Renal cortex interstitium (tissue), 11 donors: Measurements from ENCODE around the gene TBX19. TPM values are rescaled to one million over a fixed set of nuclear protein-coding genes. Genes with fewer than 3 reads are reported as not detected.
"Not testable (repeated sequence)": the region's sequence is repeated elsewhere in the genome, so short reads cannot be mapped to it uniquely, and the experiment has no call there.

Experiments used
- DNase-seq, 11 donors: peaks; one replicate each; pipeline ENCODE4 v3.0.0-alpha.2; 2013; ENCODE audit warnings: low read depth in 9 of 11, low spot score in 4 of 11; ENCODE audit errors: extremely low read depth in 1 of 11
- polyA plus RNA-seq, 3 donors: library from polyadenylated mRNA; unstranded; fragments of 120-200 nt; gene quantifications; one replicate each; pipeline ENCODE4 v1.2.1, GENCODE V29; 2013; ENCODE audit not compliant: insufficient read length in 3 of 3

The TBX19 gene
- polyA plus RNA-seq, 3 donors, result 1.7 to 3.8 (median 2.1) TPM

- peak; percentile 53 to 83 (median 69) for DNase-seq
Measured at GRCh38 chr1:168342572-168343280, 62.0 kb downstream of the TBX19 start.

GRCh38 chr1:168343566-168343965 lies 62.9 kb downstream of the TBX19 start:
- DNase-seq, result no peak

- no peak for DNase-seq
Measured at GRCh38 chr1:168344517-168344916, 63.8 kb downstream of the TBX19 start.

- no peak for DNase-seq
Measured at GRCh38 chr1:168345939-168346338, 65.3 kb downstream of the TBX19 start.

GRCh38 chr1:168347630-168348029 lies 67.0 kb downstream of the TBX19 start:
- DNase-seq, result no peak

- DNase-seq, result peak in 1 of 11 donors; percentile 13
Measured at GRCh38 chr1:168348146-168348709, 67.6 kb downstream of the TBX19 start.

- DNase-seq, result not testable (repeated sequence)
Measured at GRCh38 chr1:168354335-168355269, 73.9 kb downstream of the TBX19 start.

- DNase-seq, result no peak
Measured at GRCh38 chr1:168360151-168361021, 79.7 kb downstream of the TBX19 start.

- no peak for DNase-seq
Measured at GRCh38 chr1:168361252-168361651, 80.6 kb downstream of the TBX19 start.

GRCh38 chr1:168362991-168363390 lies 82.3 kb downstream of the TBX19 start:
- no peak for DNase-seq

Other genes with a start within 250 kb of the TBX19 start
- 10 to 100 TPM; 16.7 to 23.9 (median 20.0) TPM for gene GPR161, start 143.9 kb upstream of the TBX19 start, polyA plus RNA-seq
- gene TIPRL, start 101.9 kb upstream of the TBX19 start, polyA plus RNA-seq, result 10 to 100 TPM; 44.8 to 53.0 (median 49.7) TPM
- 10 to 100 TPM; 17.3 to 19.8 (median 17.7) TPM for gene SFT2D2, start 54.9 kb upstream of the TBX19 start, polyA plus RNA-seq